Endothelial cell of umbilical vein (primary cell): ENCODE data around the gene AKAP12.

ENCODE experiments used
- EZH2 ChIP-seq: IDR thresholded peaks from 2 replicates; pipeline ENCODE4 v1.6.1; 2012; ENCODE audit warnings: borderline replicate concordance, low read depth, mild to moderate bottlenecking, moderate library complexity, low read length, inconsistent platforms; ENCODE audit not compliant: severe bottlenecking
- FOS ChIP-seq: IDR thresholded peaks from 2 replicates; pipeline ENCODE4 v1.6.1; 2011; ENCODE audit warnings: mild to moderate bottlenecking, low read length, moderate library complexity, borderline replicate concordance; ENCODE audit not compliant: insufficient read depth
- GATA2 ChIP-seq: IDR thresholded peaks from 2 replicates; pipeline ENCODE4 v1.7.0; 2011; ENCODE audit warnings: low read depth, mild to moderate bottlenecking, moderate library complexity, mixed read lengths, low read length; ENCODE audit not compliant: insufficient read length, insufficient read depth
- JUN ChIP-seq: IDR thresholded peaks from 2 replicates; pipeline ENCODE4 v1.6.1; 2011; ENCODE audit warnings: borderline replicate concordance, low read depth; ENCODE audit not compliant: insufficient read length, insufficient read depth
- MYC ChIP-seq: IDR thresholded peaks from one replicate; pipeline ENCODE4 v1.6.1; 2011; ENCODE audit warnings: mild to moderate bottlenecking, low read depth, low read length
- POLR2A ChIP-seq: IDR thresholded peaks from 2 replicates; pipeline ENCODE4 v1.6.1; 2012; ENCODE audit warnings: low read depth, mild to moderate bottlenecking, control low read depth, low read length
- POLR2AphosphoS5 ChIP-seq: IDR thresholded peaks from 2 replicates; pipeline ENCODE4 v1.6.1; 2012; ENCODE audit warnings: low read depth, mild to moderate bottlenecking, control low read depth, low read length, moderate library complexity; ENCODE audit not compliant: insufficient read depth
- TF ChIP-seq, protein P1 (sequence below), 2 donors: IDR thresholded peaks; 1 replicate in 1 of 2; 2 replicates in 1 of 2; pipeline ENCODE4 v1.5.1; 2011; ENCODE audit warnings: low read length in 2 of 2, mild to moderate bottlenecking in 2 of 2, moderate library complexity in 2 of 2, control low read depth in 1 of 2, inconsistent platforms in 1 of 2, low read depth in 1 of 2; ENCODE audit not compliant: insufficient read depth in 1 of 2; ENCODE audit errors: extremely low read depth in 1 of 2
- TF ChIP-seq, protein P2 (sequence below): IDR thresholded peaks from 2 replicates; pipeline ENCODE4 v1.6.1; 2011; ENCODE audit not compliant: insufficient read depth, insufficient read length

DNA sequence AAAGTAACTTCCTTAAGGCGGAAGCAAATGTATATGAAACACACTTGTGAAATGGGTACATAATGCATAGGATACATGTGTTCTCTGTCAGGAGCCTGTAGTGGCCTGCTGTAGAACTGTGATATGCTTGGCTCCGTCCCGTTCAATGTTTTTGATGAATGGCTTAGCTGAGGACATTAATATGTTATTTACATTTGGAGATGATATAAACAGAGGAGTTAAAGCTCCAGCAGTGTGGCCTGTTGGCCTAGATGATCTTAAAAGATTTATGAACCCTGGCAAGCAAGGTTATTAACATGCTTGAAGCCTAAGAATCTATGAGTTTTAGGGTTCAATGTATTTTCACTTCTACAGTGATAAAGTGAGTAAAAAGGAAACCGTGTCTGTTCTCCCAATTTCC is 59.2 kb downstream of the AKAP12 start:
- TF ChIP-seq, protein P1, sequence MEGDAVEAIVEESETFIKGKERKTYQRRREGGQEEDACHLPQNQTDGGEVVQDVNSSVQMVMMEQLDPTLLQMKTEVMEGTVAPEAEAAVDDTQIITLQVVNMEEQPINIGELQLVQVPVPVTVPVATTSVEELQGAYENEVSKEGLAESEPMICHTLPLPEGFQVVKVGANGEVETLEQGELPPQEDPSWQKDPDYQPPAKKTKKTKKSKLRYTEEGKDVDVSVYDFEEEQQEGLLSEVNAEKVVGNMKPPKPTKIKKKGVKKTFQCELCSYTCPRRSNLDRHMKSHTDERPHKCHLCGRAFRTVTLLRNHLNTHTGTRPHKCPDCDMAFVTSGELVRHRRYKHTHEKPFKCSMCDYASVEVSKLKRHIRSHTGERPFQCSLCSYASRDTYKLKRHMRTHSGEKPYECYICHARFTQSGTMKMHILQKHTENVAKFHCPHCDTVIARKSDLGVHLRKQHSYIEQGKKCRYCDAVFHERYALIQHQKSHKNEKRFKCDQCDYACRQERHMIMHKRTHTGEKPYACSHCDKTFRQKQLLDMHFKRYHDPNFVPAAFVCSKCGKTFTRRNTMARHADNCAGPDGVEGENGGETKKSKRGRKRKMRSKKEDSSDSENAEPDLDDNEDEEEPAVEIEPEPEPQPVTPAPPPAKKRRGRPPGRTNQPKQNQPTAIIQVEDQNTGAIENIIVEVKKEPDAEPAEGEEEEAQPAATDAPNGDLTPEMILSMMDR (IDR thresholded peaks at IDR 0.05; ENCODE audit: extremely low read depth in 1 of 2, insufficient read depth in 1 of 2, low read depth in 1 of 2, low read length in 2 of 2) = no peak
- TF ChIP-seq MYC (no peak), POLR2AphosphoS5 (no peak), JUN (no peak), FOS (no peak), POLR2A (no peak), EZH2 (no peak), GATA2 (no peak)
- TF ChIP-seq, protein P2, sequence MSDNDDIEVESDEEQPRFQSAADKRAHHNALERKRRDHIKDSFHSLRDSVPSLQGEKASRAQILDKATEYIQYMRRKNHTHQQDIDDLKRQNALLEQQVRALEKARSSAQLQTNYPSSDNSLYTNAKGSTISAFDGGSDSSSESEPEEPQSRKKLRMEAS = no peak
